NCI-H446 treated with DMSO at 0.1 percent for 48 hours (cell line): ENCODE results near the gene TSPAN9.

ENCODE experiments used
- DNase-seq: peaks from one replicate; lab custom pipeline; 2025; lab: John Stamatoyannopoulos, UW

Gene TSPAN9

DNA sequence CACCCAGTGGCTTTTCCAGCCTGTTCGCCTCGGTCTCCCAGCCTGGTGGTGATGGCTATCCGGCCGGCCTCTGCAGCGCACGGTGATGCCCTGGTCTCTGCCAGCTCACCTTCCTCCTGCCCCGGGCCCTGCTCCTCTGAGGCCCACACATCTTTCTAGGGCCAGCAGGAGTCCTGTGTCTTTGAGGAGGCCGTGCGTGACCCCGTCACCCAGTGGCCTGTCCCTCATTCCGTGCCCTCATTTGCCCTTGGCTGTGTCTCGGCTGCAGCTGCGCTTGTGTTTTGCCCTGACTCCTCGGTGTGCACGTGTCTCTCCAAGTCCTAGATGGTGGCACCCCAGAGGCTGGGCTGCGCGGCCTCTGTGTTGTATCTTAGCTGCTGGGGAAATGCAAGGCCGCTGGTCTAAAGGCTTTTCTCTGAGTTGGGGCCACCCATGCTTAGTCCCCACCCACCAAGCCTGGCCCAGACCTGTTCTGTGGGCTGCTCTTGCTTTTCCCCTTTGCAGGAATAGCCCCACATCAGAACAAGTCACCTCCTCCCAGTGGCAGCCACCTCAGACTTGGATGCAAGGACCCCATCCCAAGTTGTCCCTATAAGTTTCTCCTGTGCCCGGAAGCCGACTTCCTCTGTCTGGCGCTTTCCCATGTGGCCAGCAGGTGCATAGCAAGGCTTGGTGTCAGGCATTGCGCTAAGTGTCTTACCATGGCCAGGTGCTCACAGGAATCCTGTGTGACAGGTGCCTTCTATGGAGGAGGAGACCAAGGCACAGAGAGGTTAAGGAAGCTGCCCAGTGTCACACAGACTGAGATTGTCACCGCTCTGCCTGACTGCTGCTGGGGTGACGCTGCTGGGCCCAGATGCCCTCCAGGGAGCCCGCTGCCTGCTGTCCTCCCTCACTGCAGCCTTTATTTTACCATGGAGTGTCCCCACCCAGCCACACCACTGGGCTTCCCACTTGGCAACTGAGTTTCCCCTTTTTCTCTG is 64.5 kb downstream of the TSPAN9 start:
- no peak for DNase-seq

DNA sequence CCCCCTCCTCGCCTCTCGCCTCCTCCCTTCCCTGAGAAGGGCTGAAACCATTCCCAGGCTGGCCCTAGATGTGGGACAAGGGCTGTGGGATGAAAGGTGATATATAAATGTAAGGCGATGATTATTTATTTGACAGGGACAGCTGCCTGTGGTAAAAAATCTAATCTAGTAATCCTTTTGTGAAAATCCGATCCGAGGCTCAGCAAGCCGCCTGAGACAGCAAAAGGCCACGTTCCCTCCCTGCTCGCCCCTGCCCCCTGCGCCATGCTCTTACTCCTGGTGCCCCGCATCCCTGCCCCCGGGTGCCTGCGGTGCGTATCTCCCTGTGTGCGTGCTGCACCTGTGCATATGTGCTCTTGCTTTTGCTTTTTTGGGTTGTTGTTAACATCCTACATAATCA is 65.2 kb downstream of the TSPAN9 start:
- no peak for DNase-seq

DNA sequence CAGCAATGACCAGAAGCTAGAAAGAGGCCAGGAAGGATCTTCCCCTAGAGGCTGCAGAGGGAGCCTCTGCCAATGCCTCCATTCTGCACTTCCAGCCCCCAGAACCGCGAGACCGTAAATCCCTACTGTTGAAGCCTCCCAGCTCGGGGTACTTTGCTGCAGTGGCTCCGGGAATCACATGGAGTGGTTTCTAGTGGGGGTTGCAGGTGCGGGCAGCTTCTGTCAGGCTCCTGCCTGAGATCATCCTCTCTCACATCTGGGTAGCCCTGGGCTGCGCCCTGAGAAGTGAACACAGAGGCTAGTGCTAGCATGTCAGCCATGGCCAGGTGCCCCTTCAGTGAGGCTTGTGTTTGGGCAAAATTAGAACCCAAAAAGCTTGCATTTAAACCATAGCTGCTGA is 67.3 kb downstream of the TSPAN9 start:
- DNase-seq = no peak

DNA sequence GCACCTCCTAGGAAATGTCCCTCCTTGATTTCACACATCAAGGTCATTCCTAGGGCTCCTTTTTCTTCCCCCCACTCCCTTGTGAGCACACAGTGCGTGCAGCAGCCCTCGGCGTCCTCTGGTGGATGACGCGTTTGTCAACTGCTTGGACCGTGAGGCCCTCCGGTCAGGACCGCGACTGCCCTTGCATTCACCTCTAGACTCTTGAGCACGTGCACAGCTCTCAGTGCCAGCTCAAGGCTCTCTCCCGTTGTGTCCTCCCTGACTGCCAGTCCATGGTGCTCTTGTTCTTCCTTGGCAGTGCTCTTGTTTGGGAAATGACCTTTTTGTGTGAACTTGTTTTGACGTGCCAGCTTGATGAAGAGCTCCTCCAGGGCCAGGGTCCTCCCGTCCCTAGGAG is 67.9 kb downstream of the TSPAN9 start:
- DNase-seq = no peak

DNA sequence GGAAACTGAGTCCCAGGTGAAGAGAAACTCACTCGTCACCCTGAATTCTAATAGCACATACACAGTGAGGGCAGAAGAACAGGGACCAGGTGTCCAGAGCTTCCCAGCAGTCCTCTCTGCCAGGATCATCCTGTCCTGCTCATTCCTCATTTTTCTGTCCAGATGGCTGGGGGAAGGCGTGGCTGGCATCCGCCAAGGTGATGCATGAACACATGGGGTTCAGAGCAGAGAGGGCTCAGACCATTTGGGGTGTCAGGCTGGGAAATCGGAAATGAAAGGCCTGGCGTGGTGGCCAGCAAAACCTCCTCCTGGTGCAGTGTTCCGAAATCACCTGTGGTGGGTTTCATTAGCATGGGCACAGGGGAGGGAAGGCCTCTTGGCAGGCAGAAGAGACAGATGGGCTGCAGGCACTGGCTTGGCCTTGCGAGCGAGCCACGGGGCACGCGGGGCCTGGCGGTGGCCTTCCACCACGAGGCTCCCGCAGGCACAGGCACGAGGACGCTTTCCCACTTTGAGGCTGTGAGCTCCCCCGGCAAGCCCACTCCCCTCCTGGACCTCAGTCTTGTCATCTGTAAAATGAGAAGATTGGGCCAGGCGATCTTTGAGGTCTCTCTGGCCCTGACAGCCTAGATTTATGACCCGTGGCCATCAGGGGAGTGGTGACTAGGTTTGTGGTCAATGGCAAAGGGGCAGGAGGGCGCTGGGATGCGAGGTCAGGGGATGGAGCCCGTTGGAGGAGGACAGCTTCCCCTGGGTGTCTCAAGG is 68.5 kb downstream of the TSPAN9 start:
- no peak for DNase-seq

DNA sequence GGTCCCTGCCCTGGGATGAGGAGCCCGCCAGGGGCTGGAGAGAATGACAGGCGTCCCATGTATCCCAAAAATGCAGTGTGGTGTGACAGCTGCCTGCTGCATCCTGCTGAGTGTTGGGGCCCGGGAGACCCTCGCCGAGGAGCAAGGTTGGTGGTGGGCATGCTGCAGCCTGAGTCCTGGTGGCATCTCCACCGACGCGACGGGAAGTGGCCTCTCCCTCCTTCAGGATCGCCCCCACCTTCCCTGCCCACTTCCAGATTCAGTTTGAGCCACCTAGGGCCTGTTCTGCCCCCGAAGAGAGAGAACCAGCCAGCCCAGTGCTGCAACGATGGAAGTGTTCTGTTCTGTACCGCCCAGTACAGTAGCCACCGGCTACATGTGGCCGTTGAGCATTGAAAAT is 70.1 kb downstream of the TSPAN9 start:
- no peak for DNase-seq

DNA sequence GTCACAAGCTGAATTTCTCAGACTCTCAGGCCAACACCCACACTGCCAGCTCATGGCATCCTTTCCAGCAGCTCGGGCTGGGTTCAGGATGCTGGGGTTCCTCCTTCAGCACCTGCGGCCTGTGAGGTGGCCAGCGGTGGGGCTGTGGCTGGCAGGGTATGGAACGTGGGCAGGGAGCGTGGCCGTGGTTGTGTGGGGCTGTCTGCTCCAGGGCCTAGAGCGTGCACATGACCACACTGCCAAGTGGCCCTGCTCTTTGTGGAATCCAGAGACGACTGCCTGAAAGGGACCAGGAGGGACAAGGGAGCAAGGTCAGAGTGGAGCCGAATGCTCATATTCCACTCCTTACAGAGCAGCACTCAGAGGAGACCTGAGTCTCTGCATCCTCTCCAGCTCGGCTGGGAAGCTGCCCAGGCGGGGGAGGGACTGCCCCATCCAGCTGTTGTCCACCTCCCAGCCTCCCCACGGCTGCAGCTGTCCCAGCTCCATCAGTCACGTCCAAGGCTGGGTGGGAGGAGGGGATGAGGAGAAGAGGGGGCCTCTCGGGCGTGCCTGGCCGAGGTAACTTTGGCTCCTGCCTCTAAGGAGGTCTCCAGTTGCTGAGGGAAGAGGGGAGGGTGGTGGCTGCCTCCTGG is 71.3 kb downstream of the TSPAN9 start:
- no peak for DNase-seq

DNA sequence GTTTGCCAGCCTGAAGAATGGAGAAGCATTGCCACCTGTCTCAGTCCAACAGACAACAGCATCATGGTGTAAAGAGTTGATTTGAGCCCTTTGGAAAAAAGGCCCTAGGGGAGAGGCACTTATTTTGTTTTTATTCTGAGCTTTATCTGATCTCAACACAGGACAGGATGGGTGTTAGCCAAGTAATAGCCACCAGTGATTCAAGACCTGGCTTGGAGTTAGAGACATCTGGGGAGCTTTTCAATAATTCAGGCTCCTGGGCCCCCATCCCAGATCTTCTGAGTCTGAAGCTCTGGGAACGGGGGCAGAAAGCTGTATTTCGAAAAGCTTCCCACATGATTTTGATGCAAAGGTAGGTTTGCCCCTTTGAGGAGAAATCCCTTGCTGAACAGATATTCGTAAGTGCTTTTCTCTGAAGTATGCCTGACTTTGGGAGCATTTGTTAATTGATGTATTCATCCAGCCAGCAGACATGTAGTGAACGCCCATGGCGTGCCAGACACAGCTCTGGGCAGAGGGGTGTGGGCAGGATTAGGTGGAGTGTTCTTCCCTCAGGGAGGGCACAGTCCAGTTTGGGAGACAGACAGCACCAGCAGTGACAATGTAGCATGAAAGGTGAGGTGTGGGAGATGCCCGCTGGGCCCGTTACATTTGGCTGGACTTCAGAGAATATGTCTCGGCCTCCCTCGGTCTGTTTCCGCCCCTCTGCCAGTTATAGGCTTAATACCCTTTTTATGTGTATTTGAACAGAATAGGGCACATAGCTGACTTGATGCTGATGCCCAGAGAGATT is 72.5 kb downstream of the TSPAN9 start:
- no peak for DNase-seq

DNA sequence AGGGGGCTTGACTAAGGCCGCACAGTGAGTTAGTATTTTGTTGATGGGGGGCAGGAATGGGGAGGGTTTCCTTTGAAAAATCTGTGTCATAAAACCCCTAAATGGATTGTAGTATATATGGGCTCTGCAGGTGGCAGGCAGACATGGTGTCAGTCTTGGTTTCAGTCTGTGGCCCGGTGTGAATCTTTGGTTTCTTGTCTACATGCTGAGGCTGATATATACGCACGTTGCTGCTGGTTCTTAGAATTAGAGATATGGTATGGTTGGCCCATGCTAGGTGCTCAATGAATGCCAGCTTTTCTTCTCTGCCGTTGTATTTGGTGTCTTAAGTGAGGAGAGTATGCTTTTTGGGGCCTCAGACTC is 73.1 kb downstream of the TSPAN9 start:
- DNase-seq = no peak

DNA sequence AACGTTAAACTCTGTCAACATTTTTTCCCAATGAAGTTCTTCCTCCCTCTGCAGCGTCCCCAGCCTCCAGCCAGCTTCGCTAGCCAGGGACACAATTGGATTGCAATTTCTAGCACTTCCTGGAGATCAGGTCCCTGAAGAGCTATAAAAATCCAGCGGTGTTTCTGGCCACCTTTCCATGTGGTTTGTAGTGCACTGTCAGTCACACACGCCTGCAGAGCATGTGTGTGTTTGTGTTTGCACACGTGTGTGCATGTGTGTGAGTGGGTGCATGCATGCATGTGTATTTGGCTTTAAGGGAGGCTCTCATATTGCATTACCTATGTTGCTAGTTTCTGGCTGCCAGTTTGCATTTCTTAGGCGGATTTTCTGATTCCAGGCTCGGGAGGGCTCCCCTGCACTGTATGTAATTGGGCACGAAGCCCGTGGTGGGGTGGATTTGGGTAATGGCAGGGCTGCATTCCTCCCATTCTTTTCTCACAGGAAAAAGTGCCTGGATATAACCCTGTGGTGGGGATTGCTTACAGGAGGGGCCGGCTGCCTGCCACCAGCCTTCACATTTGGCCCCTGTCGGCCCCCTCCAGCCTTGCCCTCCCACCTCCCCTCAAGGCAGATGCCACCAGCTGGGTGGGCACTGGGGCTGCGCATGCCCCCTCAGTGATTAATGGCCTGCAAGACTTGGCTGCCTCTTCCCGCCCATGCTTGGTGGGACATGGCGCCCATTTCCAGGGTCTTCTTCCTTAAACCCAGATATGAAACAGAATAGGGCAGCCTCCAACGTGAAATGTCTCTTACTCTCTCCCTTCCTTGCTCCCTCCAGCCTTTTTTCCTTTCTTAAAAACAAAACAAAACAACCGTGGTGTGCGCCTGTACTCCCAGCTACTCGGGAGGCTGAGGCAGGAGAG is 74.0 kb downstream of the TSPAN9 start:
- DNase-seq = no peak

DNA sequence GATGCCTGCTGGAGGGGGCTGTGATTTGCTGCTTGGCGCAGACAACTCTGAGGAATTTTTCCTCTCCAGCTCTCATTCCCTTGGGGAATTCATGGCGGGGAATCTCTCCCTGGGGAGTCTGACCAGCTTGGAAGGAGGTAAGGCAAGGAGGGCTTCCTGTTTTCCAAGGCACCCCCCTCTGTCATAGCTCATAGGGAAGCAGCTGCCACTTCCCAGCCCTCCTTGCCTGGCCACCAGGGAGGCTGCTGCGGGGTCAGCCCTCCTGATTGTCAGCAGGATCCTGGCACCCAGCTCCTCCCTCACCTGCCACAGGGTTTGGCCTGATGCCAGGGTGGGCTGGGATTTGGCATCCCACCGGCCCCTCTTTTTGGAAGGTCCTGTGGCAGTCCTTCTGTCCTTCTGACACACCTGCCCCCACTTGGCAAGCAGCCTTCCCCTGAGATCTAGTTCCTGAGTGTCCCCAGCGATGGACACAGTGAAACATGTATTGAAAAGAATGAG is 74.9 kb downstream of the TSPAN9 start:
- no peak for DNase-seq

DNA sequence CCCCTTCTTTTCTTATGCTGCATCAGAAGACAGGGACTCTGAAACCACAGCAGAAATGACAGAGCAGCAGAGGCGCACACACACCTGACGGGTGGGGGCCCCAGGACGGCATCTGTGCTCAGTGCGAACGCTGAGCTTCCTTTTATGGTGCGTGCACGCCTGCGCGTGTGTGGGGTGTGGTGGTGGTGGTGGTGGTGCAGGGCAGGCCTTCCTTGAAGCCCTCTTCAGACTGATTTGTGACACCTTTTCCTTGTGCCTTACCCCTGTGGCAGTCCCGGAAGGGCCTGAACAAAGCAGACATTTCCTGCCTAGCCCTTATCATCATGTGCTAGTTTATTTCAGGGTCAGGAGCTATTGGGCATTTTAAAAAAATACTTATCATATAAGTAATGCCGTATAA is 75.7 kb downstream of the TSPAN9 start:
- DNase-seq = no peak

DNA sequence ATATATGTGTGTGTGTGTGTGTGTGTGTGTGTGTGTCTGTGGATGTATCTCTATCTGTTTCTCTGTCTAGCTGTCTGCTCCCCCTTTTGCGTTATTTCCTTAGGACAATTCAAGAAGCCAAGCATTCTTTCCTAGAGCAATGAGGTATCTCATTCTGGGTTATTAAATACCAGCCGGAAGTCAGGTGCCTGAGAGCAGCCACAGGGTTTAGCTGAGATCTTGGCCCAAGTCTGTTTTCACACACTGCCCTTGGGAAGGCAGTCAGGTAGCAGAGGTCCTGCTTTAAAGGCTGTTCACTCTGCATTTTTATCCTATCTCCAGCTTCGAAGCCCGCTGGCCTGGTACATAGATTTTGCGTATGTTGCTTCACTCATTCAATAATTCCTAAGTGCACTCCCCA is 76.8 kb downstream of the TSPAN9 start:
- no peak for DNase-seq

DNA sequence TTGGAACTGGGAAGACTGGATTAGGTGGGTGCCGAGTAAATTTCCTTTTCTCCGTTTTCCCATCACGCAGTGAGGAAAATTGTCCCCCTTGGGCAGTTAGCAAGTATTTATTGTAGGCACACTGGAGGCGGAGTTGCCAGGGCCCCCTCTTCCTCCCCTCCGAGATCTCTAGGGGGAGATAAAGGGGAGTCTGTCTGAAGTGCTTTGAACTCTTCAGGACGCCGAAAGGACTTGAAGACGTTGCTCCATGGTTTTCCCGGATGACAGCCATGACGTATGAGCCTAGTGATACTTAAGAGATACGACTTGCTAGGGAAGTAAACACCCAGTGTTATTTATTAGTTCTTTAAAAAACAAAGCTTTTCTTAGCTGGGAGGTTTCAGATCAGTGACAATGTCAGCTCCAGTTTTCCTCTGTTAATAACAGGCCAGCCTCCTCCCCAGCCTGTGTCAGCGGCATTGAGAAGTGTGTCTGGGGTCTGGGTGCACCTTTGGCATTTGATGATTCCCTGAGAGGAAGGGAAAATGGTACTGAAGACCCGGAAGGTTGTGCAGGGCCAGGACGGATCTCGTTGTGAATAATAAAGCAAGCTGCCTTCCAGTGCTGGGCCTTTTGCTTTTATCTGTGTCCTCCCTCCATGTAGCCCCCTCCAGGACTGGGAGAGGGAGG is 78.7 kb downstream of the TSPAN9 start:
- no peak for DNase-seq

DNA sequence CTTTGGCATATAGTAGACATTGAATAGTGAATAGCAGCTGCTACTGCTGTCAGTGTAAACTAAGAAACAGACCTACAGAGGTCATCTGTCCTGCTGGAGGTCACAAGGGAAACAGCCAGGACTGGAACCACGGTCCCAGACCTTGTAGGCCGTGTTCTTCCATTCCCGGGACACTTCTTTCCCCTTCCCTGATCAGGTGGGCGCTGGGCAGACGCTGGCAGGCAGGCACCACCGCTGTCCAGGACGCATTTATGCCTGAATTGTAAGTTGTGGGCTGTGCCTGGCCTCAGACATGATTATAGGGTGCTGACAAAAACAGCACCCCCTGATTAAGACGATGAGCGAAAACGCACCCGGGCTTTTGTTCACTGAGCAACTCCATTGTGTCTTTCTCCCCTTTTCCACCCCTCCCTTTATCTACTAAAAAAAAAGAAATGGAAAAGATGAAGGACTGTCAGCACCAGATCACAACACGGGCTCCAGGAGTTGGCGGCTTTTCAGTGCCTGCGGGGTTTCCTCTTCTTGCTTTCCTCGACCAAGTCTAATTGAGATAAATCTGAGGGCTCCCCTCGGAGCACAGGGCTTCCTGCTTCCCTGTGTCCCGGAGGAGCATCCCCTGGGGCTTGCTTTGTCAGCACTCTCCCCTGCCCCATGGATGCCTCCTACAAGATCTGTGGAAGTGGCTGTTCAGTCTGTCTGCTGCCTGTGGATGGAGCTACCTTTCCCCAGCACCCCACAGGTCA is 80.6 kb downstream of the TSPAN9 start:
- DNase-seq = no peak

DNA sequence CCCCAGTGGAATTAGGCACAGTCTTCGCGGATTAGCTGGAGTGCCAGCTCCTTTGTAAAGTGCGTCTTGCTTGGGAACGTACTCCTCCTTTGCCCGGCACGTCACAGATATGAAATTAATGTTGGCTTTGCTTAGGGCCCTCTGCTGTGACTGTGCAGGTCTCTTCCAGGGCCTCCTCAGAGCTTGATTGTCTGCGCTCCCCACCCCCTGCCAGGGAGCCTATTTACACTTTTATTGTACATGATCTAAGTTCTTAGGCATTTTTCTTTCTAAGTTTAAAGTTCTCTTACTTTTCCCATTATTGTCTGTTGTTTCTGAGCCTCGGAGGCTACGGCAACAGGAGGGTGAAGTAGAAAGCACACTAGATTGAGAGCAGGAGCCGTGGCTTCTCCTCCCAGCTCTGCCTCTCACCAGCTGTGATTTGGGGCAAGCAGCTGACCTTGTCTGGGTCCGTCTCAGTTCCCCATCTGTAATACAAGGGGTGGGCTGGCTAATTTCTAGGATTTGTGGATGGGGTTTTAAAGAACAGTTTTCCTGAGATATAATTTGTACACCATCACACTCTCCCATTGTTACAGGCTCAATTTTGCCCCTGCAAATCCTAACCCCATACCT is 81.8 kb downstream of the TSPAN9 start:
- no peak for DNase-seq

DNA sequence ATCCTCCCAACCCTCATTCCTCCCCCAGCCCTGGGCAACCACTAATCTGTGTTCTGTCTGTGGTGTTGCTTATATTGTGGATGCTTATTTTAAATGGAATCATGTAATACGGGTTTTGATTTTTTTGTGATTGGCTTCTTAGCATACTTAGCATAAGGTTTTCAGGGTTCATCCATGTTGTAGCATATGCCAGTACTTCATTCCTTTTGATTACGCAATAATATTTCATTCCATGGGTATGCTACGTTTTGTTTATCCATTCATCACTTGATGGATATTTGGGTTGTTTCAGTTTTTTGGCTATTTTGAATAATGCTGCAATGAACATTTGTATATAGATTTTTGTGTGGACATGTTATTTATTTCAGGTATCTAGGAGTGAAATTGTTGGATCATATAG is 82.9 kb downstream of the TSPAN9 start:
- DNase-seq = no peak

DNA sequence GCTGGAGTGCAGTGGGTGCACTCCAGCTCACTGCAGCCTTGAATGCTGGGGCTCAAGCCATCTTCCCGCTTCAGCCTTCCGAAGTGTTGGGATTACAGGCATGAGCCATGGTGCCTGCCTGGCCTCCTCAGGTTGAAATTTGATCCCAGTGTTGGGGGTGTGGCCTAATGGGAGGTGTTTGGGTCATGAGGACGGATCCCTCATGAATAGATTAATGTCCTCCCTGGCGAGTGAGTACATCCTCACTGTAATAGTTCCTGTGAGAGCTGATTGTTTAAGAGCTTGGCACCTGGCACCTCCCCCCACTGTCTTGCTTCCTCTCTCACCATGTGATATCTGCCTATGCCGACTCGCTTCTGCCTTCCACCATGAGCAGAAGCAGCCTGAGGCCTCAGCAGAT is 84.7 kb downstream of the TSPAN9 start:
- no peak for DNase-seq

DNA sequence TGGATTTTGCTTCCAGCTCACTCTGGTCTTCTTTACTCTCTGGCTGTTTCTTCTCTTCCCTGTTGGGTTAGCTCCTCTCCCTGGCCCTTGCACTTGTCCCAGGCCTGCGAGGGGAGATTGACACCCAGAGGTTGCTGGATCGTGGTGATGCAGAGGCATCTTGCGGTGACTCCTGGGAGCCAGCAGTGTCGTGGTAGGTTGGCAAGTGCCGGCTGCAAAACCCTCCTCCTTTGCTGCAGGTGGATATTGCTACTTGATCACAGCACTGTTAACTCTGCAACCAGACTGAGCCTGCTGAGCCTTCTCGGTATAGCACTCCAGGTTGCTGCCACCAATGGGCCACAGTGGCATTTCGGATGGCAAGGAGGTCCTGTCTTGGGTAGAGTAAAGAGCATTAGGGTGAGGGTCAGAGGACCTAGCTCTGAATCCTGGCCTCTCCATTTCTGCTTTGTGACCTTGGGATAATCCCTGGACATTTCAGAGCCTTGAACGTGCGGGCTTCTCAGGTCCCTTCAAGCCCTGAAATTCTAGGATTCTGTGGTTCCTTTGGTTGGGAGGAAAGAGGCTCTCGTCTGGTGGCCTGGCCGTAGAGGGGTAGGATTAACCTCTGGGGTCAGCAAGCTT is 87.4 kb downstream of the TSPAN9 start:
- DNase-seq = no peak
